ENCODE results near the gene MOCOS.
A peak's percentile ranks its signal among the peaks of the same experiment; 100 is the strongest.
"Not testable (repeated sequence)": the region's sequence is repeated elsewhere in the genome, so short reads cannot be mapped to it uniquely, and the experiment has no call there.

The MOCOS gene

GRCh38 chr18:36187193-36187825 is at the start of gene MOCOS:
Gene MOCOS, plus strand, starts transcription at chr18:36187497. Its CDS starts 43 bp downstream, at chr18:36187540.
- peak; percentile 30 for DNase-seq (ENCODE audit: low read depth)

GRCh38 chr18:36139245-36139644 is 48.1 kb upstream of the MOCOS start:
- no peak for DNase-seq (ENCODE audit: low read depth)

- DNase-seq (ENCODE audit: low read depth): no peak
Measured at GRCh38 chr18:36141576-36141975, 45.7 kb upstream of the MOCOS start.

- DNase-seq (ENCODE audit: low read depth): no peak
Measured at GRCh38 chr18:36142751-36143150, 44.5 kb upstream of the MOCOS start.

- no peak for DNase-seq (ENCODE audit: low read depth)
Measured at GRCh38 chr18:36143391-36143790, 43.9 kb upstream of the MOCOS start.

GRCh38 chr18:36149514-36150289 is 37.6 kb upstream of the MOCOS start:
- DNase-seq (ENCODE audit: low read depth): no peak

- no peak for DNase-seq (ENCODE audit: low read depth)
Measured at GRCh38 chr18:36152781-36153180, 34.5 kb upstream of the MOCOS start.

GRCh38 chr18:36153203-36153602 is 34.1 kb upstream of the MOCOS start:
- no peak for DNase-seq (ENCODE audit: low read depth)

GRCh38 chr18:36153771-36154170 is 33.5 kb upstream of the MOCOS start:
- no peak for DNase-seq (ENCODE audit: low read depth)

GRCh38 chr18:36155851-36156757 is 31.2 kb upstream of the MOCOS start:
- no peak for DNase-seq (ENCODE audit: low read depth)

- DNase-seq (ENCODE audit: low read depth): no peak
Measured at GRCh38 chr18:36157441-36157840, 29.9 kb upstream of the MOCOS start.

- peak; percentile 35 for DNase-seq (ENCODE audit: low read depth)
Measured at GRCh38 chr18:36158266-36158867, 28.9 kb upstream of the MOCOS start.

GRCh38 chr18:36160959-36161371 is 26.3 kb upstream of the MOCOS start:
- no peak for DNase-seq (ENCODE audit: low read depth)

- no peak for DNase-seq (ENCODE audit: low read depth)
Measured at GRCh38 chr18:36162981-36163380, 24.3 kb upstream of the MOCOS start.

- DNase-seq (ENCODE audit: low read depth): no peak
Measured at GRCh38 chr18:36167692-36168218, 19.5 kb upstream of the MOCOS start.

GRCh38 chr18:36168296-36168695 is 19.0 kb upstream of the MOCOS start:
- DNase-seq (ENCODE audit: low read depth): not testable (repeated sequence)

GRCh38 chr18:36169938-36170337 is 17.4 kb upstream of the MOCOS start:
- DNase-seq (ENCODE audit: low read depth): no peak

- no peak for DNase-seq (ENCODE audit: low read depth)
Measured at GRCh38 chr18:36175481-36175880, 11.8 kb upstream of the MOCOS start.

GRCh38 chr18:36176177-36176584 is 11.1 kb upstream of the MOCOS start:
- no peak for DNase-seq (ENCODE audit: low read depth)

- DNase-seq (ENCODE audit: low read depth): no peak
Measured at GRCh38 chr18:36176711-36177110, 10.6 kb upstream of the MOCOS start.

GRCh38 chr18:36177913-36178312 is 9.4 kb upstream of the MOCOS start:
- DNase-seq (ENCODE audit: low read depth): no peak
